PC-9 (cell line): ENCODE results near the gene CDK6.

Experiments used
- EZH2 ChIP-seq: fragments of 200-600 bp; sonication (generic); IDR thresholded peaks from 2 replicates; pipeline ENCODE4 v1.8.0; 2017; ENCODE audit warnings: antibody characterized with exemption, low read depth
- TF ChIP-seq, protein P1 (sequence below): fragments of 200-600 bp; sonication (generic); conservative IDR thresholded peaks from 2 replicates; pipeline ENCODE4 v1.6.1; 2017; ENCODE audit warnings: mixed run types, antibody characterized with exemption, mild to moderate bottlenecking, moderate library complexity

DNA sequence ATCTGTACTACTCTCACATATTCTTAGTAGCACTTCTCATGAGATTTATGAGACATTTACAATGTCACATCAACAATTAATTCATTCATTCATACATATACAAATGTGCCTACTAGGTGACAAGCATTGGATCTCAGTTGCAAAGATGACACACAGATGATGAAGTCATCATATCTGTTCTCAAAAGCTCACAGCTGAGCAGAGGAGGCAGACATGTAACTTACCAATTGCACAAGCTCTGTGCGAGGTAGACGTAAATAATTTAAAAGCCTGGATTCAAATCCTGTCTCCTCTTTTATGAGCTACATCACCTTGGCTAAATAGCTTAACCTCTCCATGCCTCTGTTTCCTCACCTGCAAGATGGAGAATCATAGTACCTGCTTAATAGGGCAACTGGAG, 136.8 kb downstream of the CDK6 start:
- TF ChIP-seq, protein P1, sequence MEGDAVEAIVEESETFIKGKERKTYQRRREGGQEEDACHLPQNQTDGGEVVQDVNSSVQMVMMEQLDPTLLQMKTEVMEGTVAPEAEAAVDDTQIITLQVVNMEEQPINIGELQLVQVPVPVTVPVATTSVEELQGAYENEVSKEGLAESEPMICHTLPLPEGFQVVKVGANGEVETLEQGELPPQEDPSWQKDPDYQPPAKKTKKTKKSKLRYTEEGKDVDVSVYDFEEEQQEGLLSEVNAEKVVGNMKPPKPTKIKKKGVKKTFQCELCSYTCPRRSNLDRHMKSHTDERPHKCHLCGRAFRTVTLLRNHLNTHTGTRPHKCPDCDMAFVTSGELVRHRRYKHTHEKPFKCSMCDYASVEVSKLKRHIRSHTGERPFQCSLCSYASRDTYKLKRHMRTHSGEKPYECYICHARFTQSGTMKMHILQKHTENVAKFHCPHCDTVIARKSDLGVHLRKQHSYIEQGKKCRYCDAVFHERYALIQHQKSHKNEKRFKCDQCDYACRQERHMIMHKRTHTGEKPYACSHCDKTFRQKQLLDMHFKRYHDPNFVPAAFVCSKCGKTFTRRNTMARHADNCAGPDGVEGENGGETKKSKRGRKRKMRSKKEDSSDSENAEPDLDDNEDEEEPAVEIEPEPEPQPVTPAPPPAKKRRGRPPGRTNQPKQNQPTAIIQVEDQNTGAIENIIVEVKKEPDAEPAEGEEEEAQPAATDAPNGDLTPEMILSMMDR: no peak
- no peak for TF ChIP-seq EZH2
